GM21717 (cell line): ENCODE measurements around the gene RNU6-8.
A peak's percentile ranks its signal among the peaks of the same experiment; 100 is the strongest.

Source experiments
- ATAC-seq: cut with Tn5 transposase; IDR thresholded peaks from one replicate; pipeline ENCODE4 v1.9.1; 2021; ENCODE audit warnings: mild to moderate bottlenecking, moderate library complexity; ENCODE audit not compliant: unreplicated experiment

Gene RNU6-8

GRCh38 chr14:32205554-32205953 is 2.5 kb upstream of the RNU6-8 start:
- ATAC-seq: no peak

- no peak for ATAC-seq
Measured at GRCh38 chr14:32203928-32204357, 874 bp upstream of the RNU6-8 start.

GRCh38 chr14:32202491-32202997 is 525 bp downstream of the RNU6-8 start:
- ATAC-seq: no peak

GRCh38 chr14:32201816-32202490 is 1.1 kb downstream of the RNU6-8 start, which contains the start of gene RNU6-7:
Gene RNU6-7, plus strand, starts transcription at chr14:32202045.
- ATAC-seq: no peak

- peak; percentile 44 for ATAC-seq
Measured at GRCh38 chr14:32201193-32201815, 1.8 kb downstream of the RNU6-8 start.

GRCh38 chr14:32200368-32201192 is 2.5 kb downstream of the RNU6-8 start:
- peak; percentile 0 for ATAC-seq

GRCh38 chr14:32197919-32198318 is 5.2 kb downstream of the RNU6-8 start:
- peak; percentile 57 for ATAC-seq

- ATAC-seq: no peak
Measured at GRCh38 chr14:32195636-32196035, 7.4 kb downstream of the RNU6-8 start.

GRCh38 chr14:32193532-32193931 is 9.5 kb downstream of the RNU6-8 start:
- ATAC-seq: no peak

GRCh38 chr14:32192712-32193373 is 10.2 kb downstream of the RNU6-8 start:
- ATAC-seq: no peak

- ATAC-seq: no peak
Measured at GRCh38 chr14:32190673-32191072, 12.4 kb downstream of the RNU6-8 start.

- no peak for ATAC-seq
Measured at GRCh38 chr14:32189811-32190210, 13.3 kb downstream of the RNU6-8 start.

GRCh38 chr14:32186248-32186647 is 16.8 kb downstream of the RNU6-8 start:
- no peak for ATAC-seq

GRCh38 chr14:32185097-32185496 is 18.0 kb downstream of the RNU6-8 start:
- no peak for ATAC-seq

GRCh38 chr14:32183151-32184058 is 19.7 kb downstream of the RNU6-8 start:
- no peak for ATAC-seq

GRCh38 chr14:32171469-32171868 is 31.6 kb downstream of the RNU6-8 start:
- no peak for ATAC-seq

GRCh38 chr14:32169191-32169590 is 33.9 kb downstream of the RNU6-8 start:
- ATAC-seq: no peak

GRCh38 chr14:32167907-32168306 is 35.2 kb downstream of the RNU6-8 start:
- ATAC-seq: no peak

GRCh38 chr14:32166924-32167323 is 36.1 kb downstream of the RNU6-8 start:
- no peak for ATAC-seq

- ATAC-seq: no peak
Measured at GRCh38 chr14:32166029-32166428, 37.0 kb downstream of the RNU6-8 start.
